A549 (cell line): ENCODE results near the gene GSK3B. TPM values are rescaled to one million over a fixed set of nuclear protein-coding genes. Genes with fewer than 3 reads are reported as not detected.

Experiments
- ATAC-seq, 2 experiments: fragments of 200-7000 bp in 1 of 2; fragments of >200 bp in 1 of 2; cut with Nextera tagmentation in 1 of 2; cut with Tn5 transposase in 1 of 2; 3 replicates each; pipeline versions ENCODE4 v1.8.0 to v1.9.1; 2018 to 2020; ENCODE audit warnings: mild to moderate bottlenecking in 1 of 2, moderate library complexity in 1 of 2
- CTCF ChIA-PET: fragments of 300-600 bp; sonication (Branson Sonifier 250); formaldehyde crosslinking; extraction: SDS; loops from one replicate; lab custom pipeline; 2021; ENCODE audit warnings: antibody characterized with exemption, inconsistent platforms; lab: Yijun Ruan, JAX
- POLR2A ChIA-PET: fragments of 350-600 bp; formaldehyde crosslinking; extraction: SDS; loops from one replicate; lab custom pipeline; 2021; ENCODE audit warnings: antibody characterized with exemption, inconsistent platforms; lab: Yijun Ruan, JAX
- DNase-seq, 2 experiments: peaks; one replicate each; pipeline versions ENCODE4 v3.0.0 to v3.0.0-alpha.2; 2011 to 2016; ENCODE audit warnings: low read depth in 1 of 2, low spot score in 1 of 2
- FAIRE-seq: peaks from 2 replicates; lab custom pipeline; 2011; peaks lifted over from hg19 to GRCh38; lab: Jason Lieb, UNC
- H3K27ac ChIP-seq, 2 experiments: fragments of >200 bp; sonication (Bioruptor Twin); formaldehyde crosslinking; 3 replicates each; pipeline ENCODE4 v1.5.1; 2016 to 2017
- H3K4me1 ChIP-seq: fragments of >200 bp; sonication (Bioruptor Twin); formaldehyde crosslinking; 3 replicates; pipeline ENCODE4 v1.6.1; 2016
- H3K4me2 ChIP-seq: fragments of >200 bp; sonication (Bioruptor Twin); formaldehyde crosslinking; 3 replicates; pipeline ENCODE4 v1.6.1; 2016
- H3K4me3 ChIP-seq: fragments of >200 bp; sonication (Bioruptor Twin); formaldehyde crosslinking; 3 replicates; pipeline ENCODE4 v1.5.1; 2016
- H3K9me3 ChIP-seq: fragments of >200 bp; sonication (Bioruptor Twin); formaldehyde crosslinking; 3 replicates; pipeline ENCODE4 v1.6.1; 2016
- ATOH8 ChIP-seq: fragments of 250-450 bp; sonication (Bioruptor Pico); IDR thresholded peaks from 2 replicates; pipeline ENCODE4 v1.5.0; 2020; ENCODE audit warnings: low read depth, mild to moderate bottlenecking, moderate library complexity
- CBX2 ChIP-seq: fragments of 200-600 bp; sonication (generic); IDR thresholded peaks from 2 replicates; pipeline ENCODE4 v1.6.1; 2016; ENCODE audit warnings: low read depth, mild to moderate bottlenecking, borderline replicate concordance
- CBX8 ChIP-seq: fragments of 200-600 bp; sonication (generic); IDR thresholded peaks from 2 replicates; pipeline ENCODE4 v1.6.1; 2016
- EHMT2 ChIP-seq: fragments of 200-600 bp; sonication (generic); IDR thresholded peaks from 2 replicates; pipeline ENCODE4 v1.6.1; 2016; ENCODE audit warnings: antibody characterized with exemption, low read depth, mild to moderate bottlenecking, moderate library complexity
- ESRRA ChIP-seq: fragments of 150-350 bp; IDR thresholded peaks from 2 replicates; pipeline ENCODE4 v1.6.1; 2014; ENCODE audit warnings: mild to moderate bottlenecking, low read length, borderline replicate concordance
- FOSB ChIP-seq: fragments of 250-450 bp; sonication (Bioruptor Pico); IDR thresholded peaks from 2 replicates; pipeline ENCODE4 v1.5.0; 2020; ENCODE audit warnings: mild to moderate bottlenecking, moderate library complexity
- FOSL2 ChIP-seq, 2 experiments: fragments of 450-650 bp in 1 of 2; fragments of >200 bp in 1 of 2; sonication (Bioruptor Twin) in 1 of 2; formaldehyde crosslinking; IDR thresholded peaks; 2 replicates each; pipeline versions ENCODE4 v1.5.0 to v1.6.1; 2016 to 2020; ENCODE audit warnings: mild to moderate bottlenecking in 1 of 2, moderate library complexity in 1 of 2
- FOXS1 ChIP-seq: fragments of 250-450 bp; sonication (Bioruptor Pico); IDR thresholded peaks from 2 replicates; pipeline ENCODE4 v1.5.0; 2020; ENCODE audit warnings: mild to moderate bottlenecking, moderate library complexity
- JUN ChIP-seq, 2 experiments: fragments of >200 bp; sonication (Bioruptor Twin); formaldehyde crosslinking; IDR thresholded peaks; 2 replicates in 1 of 2; 3 replicates in 1 of 2; pipeline ENCODE4 v1.6.1; 2016 to 2017
- KDM1A ChIP-seq: fragments of 200-600 bp; sonication (generic); IDR thresholded peaks from 2 replicates; pipeline ENCODE4 v1.6.1; 2016; ENCODE audit warnings: low read depth, mild to moderate bottlenecking
- MAFK ChIP-seq: fragments of 450-650 bp; IDR thresholded peaks from 2 replicates; pipeline ENCODE4 v1.6.1; 2014; ENCODE audit not compliant: partially characterized antibody
- MAZ ChIP-seq: fragments of 150-350 bp; IDR thresholded peaks from 2 replicates; pipeline ENCODE4 v1.6.1; 2014; ENCODE audit warnings: antibody characterized with exemption, low read depth, low read length, borderline replicate concordance
- NR3C1 ChIP-seq: fragments of >200 bp; sonication (Bioruptor Twin); formaldehyde crosslinking; IDR thresholded peaks from 3 replicates; pipeline ENCODE4 v1.6.1; 2017
- PHF8 ChIP-seq: fragments of 200-600 bp; sonication (generic); IDR thresholded peaks from 2 replicates; pipeline ENCODE4 v1.6.1; 2016; ENCODE audit warnings: low read depth, mild to moderate bottlenecking, antibody characterized with exemption, moderate library complexity, borderline replicate concordance
- RAD21 ChIP-seq, 2 experiments: fragments of >200 bp in 1 of 2; sonication (Bioruptor Twin) in 1 of 2; formaldehyde crosslinking in 1 of 2; IDR thresholded peaks in 1 of 2; conservative IDR thresholded peaks in 1 of 2; 2 replicates in 1 of 2; 3 replicates in 1 of 2; pipeline ENCODE4 v1.6.1; 2012 to 2018; ENCODE audit warnings: inconsistent platforms in 1 of 2
- RCOR1 ChIP-seq: fragments of 150-350 bp; IDR thresholded peaks from 2 replicates; pipeline ENCODE4 v1.6.1; 2014; ENCODE audit warnings: antibody characterized with exemption, low read length, low read depth
- RFX5 ChIP-seq: fragments of 450-650 bp; IDR thresholded peaks from 2 replicates; pipeline ENCODE4 v1.7.1; 2014; ENCODE audit warnings: antibody characterized with exemption, mild to moderate bottlenecking, moderate library complexity
- SMC3 ChIP-seq: fragments of >200 bp; sonication (Bioruptor Twin); formaldehyde crosslinking; IDR thresholded peaks from 3 replicates; pipeline ENCODE4 v1.6.1; 2018; ENCODE audit warnings: inconsistent platforms
- SREBF2 ChIP-seq: fragments of 450-650 bp; IDR thresholded peaks from 2 replicates; pipeline ENCODE4 v1.6.1; 2014; ENCODE audit warnings: mild to moderate bottlenecking, moderate library complexity
- TFCP2L1 ChIP-seq: fragments of 250-450 bp; sonication (Bioruptor Pico); IDR thresholded peaks from 2 replicates; pipeline ENCODE4 v1.5.0; 2021; ENCODE audit warnings: mild to moderate bottlenecking
- TP53 ChIP-seq: fragments of 250-450 bp; sonication (Bioruptor Pico); IDR thresholded peaks from 2 replicates; pipeline ENCODE4 v1.5.0; 2021; ENCODE audit warnings: mild to moderate bottlenecking, moderate library complexity
- ZNF302 ChIP-seq: fragments of 250-450 bp; sonication (Bioruptor Pico); IDR thresholded peaks from 2 replicates; pipeline ENCODE4 v1.9.0; 2021; ENCODE audit warnings: inconsistent platforms, mild to moderate bottlenecking, moderate library complexity
- WGBS: methylation state at CpG from one replicate; pipeline ENCODE4 v1.1.6; 2017; ENCODE audit errors: missing lambda C conversion rate; 5-methylcytosine and 5-hydroxymethylcytosine counted together
- polyA plus RNA-seq, 4 experiments: library from polyadenylated mRNA; depleted of rRNA in 3 of 4; stranded (reverse); fragments of >200 nt; fragmentation: RNase III in 1 of 4; extraction: RNeasy Plus Mini Kit Qiagen cat#74134 plus additional on column Dnase treatment in 1 of 4; gene quantifications; 2 replicates in 3 of 4; 3 replicates in 1 of 4; pipeline ENCODE4 v1.2.3, GENCODE V29; 2011 to 2017
- TF ChIP-seq, protein P1 (sequence below): fragments of 250-450 bp; sonication (Bioruptor Pico); IDR thresholded peaks from 2 replicates; pipeline ENCODE4 v1.5.0; 2021; ENCODE audit warnings: mild to moderate bottlenecking, moderate library complexity, borderline replicate concordance
- TF ChIP-seq, protein P2 (sequence below): fragments of 200-600 bp; sonication (generic); IDR thresholded peaks from 2 replicates; pipeline ENCODE4 v1.6.1; 2016; ENCODE audit warnings: antibody characterized with exemption, mild to moderate bottlenecking, moderate library complexity

Gene GSK3B
- polyA plus RNA-seq, 2 of the 4 experiments (the other 2 are of a cell fraction): 30.0 to 49.8 TPM

GRCh38 chr3:119902061-119902460, 192.2 kb downstream of the GSK3B start:
- CTCF ChIA-PET: no interaction called here
- WGBS: 75% methylated on average over 3 of the region's 3 CpGs
- Histone ChIP-seq H3K9me3 (no peaks in the 10 kb centered on the region), H3K4me1 (no peaks in the 10 kb centered on the region), H3K27ac (no peak overlapping the region), H3K4me3 (no peak overlapping the region), H3K4me2 (no peak overlapping the region)
- POLR2A ChIA-PET: no interaction called here
- ATAC-seq: no peak
- FAIRE-seq: peak; percentile 49
- DNase-seq: no peak
- TF ChIP-seq MAFK: peak; percentile 89
- TF ChIP-seq ZNF302 (CRISPR knock-in tag): no peak

GRCh38 chr3:119901148-119901547, 193.1 kb downstream of the GSK3B start:
- FAIRE-seq (no peak), ATAC-seq (no peak), DNase-seq (no peak)
- H3K4me2 ChIP-seq: no peak overlapping the region
- TF ChIP-seq RAD21 (conservative IDR thresholded peaks at IDR 0.05 in 1 of 2, IDR thresholded peaks at IDR 0.05 in 1 of 2): no peak
- peak; percentile 56 for TF ChIP-seq MAFK
- ChIA-PET POLR2A (interaction anchor here (0.8 kb wide), 1 partner anchor 403 kb away, joined by 3 read pairs; the partner anchor contains the start of gene TIMMDC1), CTCF (interaction anchor here (1.8 kb wide), 1 partner anchor 9 kb away, joined by 7 read pairs; no protein-coding TSS in a partner anchor)
- no peak overlapping the region for H3K27ac ChIP-seq
- no peak overlapping the region for H3K4me3 ChIP-seq
- WGBS: 94% methylated on average over 1 of the region's 1 CpG
- no peaks in the 10 kb centered on the region for H3K9me3 ChIP-seq
- H3K4me1 ChIP-seq: no peaks in the 10 kb centered on the region

DNA sequence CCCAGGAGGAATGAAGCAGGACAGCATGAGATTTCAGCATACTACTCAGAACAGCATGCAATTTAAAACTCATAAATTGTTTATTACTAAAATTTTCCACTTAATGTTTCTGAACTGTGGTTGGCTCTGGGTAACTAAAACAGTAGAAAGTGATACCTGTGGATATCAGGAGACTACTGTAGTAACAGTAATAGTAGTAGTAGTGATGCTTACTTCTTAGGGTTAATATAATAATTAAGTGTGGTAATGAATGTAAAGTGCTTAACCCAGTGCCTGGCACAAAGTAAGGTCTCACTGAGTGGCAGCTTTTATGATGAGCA, 195.1 kb downstream of the GSK3B start:
- no peaks in the 10 kb centered on the region for H3K4me1 ChIP-seq
- DNase-seq: no peak
- H3K4me3 ChIP-seq: no peak overlapping the region
- no peak overlapping the region for H3K4me2 ChIP-seq
- TF ChIP-seq TP53 (no peak), JUN (IDR thresholded peaks at IDR 0.05) (no peak), MAZ (no peak), EHMT2 (no peak), FOXS1 (CRISPR knock-in tag) (no peak), SMC3 (no peak), RCOR1 (no peak), RFX5 (no peak), CBX2 (no peak), ATOH8 (CRISPR knock-in tag) (no peak), FOSB (no peak), NR3C1 (no peak), MAFK (no peak), TFCP2L1 (no peak), ESRRA (no peak)
- no peak overlapping the region for H3K27ac ChIP-seq
- no peak for ATAC-seq
- FAIRE-seq: no peak
- POLR2A ChIA-PET: no interaction called here
- CTCF ChIA-PET: interaction anchor here (0.5 kb wide), 1 partner anchor 23 kb away, joined by 8 read pairs; no protein-coding TSS in a partner anchor
- no peaks in the 10 kb centered on the region for H3K9me3 ChIP-seq

GRCh38 chr3:119898478-119899191, 195.6 kb downstream of the GSK3B start:
- WGBS: 91% methylated on average over 6 of the region's 6 CpGs
- H3K4me1 ChIP-seq: no peaks in the 10 kb centered on the region
- peak; percentile 28 for FAIRE-seq

More at GRCh38 chr3:119898478-119899191, 195.6 kb downstream of the GSK3B start:
- ChIA-PET CTCF (no interaction called here), POLR2A (no interaction called here)
- DNase-seq: no peak
- Histone ChIP-seq H3K9me3 (no peaks in the 10 kb centered on the region), H3K4me2 (no peak overlapping the region), H3K4me3 (no peak overlapping the region), H3K27ac (no peak overlapping the region)
- TF ChIP-seq, protein P1, sequence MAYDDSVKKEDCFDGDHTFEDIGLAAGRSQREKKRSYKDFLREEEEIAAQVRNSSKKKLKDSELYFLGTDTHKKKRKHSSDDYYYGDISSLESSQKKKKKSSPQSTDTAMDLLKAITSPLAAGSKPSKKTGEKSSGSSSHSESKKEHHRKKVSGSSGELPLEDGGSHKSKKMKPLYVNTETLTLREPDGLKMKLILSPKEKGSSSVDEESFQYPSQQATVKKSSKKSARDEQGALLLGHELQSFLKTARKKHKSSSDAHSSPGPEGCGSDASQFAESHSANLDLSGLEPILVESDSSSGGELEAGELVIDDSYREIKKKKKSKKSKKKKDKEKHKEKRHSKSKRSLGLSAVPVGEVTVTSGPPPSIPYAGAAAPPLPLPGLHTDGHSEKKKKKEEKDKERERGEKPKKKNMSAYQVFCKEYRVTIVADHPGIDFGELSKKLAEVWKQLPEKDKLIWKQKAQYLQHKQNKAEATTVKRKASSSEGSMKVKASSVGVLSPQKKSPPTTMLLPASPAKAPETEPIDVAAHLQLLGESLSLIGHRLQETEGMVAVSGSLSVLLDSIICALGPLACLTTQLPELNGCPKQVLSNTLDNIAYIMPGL (CRISPR knock-in tag): no peak
- TF ChIP-seq KDM1A (no peak), CBX8 (no peak), FOSL2 (IDR thresholded peaks at IDR 0.05) (no peak), FOSL2 (CRISPR knock-in tag; IDR thresholded peaks at IDR 0.05) (no peak), TFCP2L1 (no peak), PHF8 (no peak), SREBF2 (no peak)
- TF ChIP-seq, protein P2, sequence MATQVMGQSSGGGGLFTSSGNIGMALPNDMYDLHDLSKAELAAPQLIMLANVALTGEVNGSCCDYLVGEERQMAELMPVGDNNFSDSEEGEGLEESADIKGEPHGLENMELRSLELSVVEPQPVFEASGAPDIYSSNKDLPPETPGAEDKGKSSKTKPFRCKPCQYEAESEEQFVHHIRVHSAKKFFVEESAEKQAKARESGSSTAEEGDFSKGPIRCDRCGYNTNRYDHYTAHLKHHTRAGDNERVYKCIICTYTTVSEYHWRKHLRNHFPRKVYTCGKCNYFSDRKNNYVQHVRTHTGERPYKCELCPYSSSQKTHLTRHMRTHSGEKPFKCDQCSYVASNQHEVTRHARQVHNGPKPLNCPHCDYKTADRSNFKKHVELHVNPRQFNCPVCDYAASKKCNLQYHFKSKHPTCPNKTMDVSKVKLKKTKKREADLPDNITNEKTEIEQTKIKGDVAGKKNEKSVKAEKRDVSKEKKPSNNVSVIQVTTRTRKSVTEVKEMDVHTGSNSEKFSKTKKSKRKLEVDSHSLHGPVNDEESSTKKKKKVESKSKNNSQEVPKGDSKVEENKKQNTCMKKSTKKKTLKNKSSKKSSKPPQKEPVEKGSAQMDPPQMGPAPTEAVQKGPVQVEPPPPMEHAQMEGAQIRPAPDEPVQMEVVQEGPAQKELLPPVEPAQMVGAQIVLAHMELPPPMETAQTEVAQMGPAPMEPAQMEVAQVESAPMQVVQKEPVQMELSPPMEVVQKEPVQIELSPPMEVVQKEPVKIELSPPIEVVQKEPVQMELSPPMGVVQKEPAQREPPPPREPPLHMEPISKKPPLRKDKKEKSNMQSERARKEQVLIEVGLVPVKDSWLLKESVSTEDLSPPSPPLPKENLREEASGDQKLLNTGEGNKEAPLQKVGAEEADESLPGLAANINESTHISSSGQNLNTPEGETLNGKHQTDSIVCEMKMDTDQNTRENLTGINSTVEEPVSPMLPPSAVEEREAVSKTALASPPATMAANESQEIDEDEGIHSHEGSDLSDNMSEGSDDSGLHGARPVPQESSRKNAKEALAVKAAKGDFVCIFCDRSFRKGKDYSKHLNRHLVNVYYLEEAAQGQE: no peak
- no peak for ATAC-seq
